ENCODE data around the gene BTN3A1.
"Not testable (repeated sequence)": the region's sequence is repeated elsewhere in the genome, so short reads cannot be mapped to it uniquely, and the experiment has no call there.

The BTN3A1 gene

DNA sequence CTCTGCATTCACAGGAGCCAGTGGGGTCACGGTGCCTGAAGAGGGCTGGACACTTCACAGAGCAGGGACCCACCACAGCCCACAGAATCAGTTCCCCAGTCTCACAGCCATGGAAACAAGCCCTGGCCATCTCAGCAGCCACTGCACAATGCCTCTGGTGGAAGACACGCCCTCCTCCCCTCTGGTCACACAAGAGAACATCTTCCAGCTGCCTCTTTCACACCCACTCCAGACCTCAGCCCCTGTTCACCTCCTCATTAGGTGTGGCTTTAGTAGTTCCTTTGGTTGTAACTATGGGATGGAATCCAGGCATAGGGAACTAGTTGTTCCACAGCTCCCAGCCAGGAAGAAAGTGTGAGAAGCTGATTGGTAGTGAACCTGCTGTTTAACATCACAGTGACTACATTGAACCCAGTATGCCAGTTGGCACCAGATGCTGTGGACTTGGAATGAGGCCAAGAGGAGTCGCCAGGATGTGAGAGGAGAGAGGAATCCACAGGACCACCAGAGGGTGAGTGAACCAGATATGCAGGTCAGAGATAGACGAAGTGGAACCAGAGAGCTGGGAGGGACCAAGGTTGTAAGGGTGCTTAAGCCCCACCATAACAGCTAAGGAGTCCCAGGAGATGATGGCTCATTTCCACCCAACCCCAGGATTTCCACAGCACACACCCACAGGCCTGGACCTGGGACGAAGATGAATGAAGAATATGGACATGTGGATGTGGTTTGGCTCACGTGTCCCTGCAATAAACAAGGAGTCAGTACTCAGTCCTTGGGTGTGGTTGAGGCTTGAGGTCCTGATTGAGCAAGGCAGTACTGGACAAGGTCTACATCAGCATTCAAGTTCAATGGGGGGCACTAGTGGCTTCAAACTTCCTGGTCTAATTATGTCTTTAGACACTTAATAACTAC is 29.4 kb downstream of the BTN3A1 start:
- no peak overlapping the region for H3K4me3 ChIP-seq (ENCODE audit: low read depth, low read length)
- DNase-seq (ENCODE audit: low read depth) = no peak
- TF ChIP-seq, protein P1, sequence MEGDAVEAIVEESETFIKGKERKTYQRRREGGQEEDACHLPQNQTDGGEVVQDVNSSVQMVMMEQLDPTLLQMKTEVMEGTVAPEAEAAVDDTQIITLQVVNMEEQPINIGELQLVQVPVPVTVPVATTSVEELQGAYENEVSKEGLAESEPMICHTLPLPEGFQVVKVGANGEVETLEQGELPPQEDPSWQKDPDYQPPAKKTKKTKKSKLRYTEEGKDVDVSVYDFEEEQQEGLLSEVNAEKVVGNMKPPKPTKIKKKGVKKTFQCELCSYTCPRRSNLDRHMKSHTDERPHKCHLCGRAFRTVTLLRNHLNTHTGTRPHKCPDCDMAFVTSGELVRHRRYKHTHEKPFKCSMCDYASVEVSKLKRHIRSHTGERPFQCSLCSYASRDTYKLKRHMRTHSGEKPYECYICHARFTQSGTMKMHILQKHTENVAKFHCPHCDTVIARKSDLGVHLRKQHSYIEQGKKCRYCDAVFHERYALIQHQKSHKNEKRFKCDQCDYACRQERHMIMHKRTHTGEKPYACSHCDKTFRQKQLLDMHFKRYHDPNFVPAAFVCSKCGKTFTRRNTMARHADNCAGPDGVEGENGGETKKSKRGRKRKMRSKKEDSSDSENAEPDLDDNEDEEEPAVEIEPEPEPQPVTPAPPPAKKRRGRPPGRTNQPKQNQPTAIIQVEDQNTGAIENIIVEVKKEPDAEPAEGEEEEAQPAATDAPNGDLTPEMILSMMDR (IDR thresholded peaks at IDR 0.05; ENCODE audit: insufficient read depth, low read depth, low read length, missing control alignments) = no peak

DNA sequence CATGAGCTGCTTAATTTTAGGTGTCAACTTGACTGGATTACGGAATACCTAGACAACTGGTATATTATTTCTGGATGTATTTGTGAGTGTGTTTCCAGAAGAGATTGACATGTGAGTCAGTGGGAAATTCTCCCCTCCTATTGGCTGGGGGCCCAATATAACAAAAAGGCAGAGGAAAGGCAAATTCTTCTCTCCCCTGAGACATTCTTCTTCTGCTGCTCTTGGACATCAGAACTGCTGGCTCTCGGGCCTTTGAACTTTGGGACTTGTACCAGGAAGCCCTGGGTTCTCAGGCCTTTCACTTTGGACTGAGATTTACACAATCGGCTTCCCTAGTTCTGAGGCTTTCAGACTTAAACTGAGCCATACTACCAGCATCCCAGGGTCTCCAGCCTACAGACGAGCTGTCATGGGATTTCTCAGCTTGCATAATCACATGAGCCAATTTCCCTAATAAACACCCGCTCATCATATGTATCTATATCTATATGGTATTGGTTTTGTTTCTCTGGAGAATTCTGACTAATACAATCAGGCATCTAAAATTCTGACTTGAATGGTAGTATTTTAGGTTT is 30.6 kb downstream of the BTN3A1 start:
- DNase-seq (ENCODE audit: low read depth) = no peak
- TF ChIP-seq, protein P1 (IDR thresholded peaks at IDR 0.05; ENCODE audit: insufficient read depth, low read depth, low read length, missing control alignments) = no peak
- H3K4me3 ChIP-seq (ENCODE audit: low read depth, low read length) = no peak overlapping the region

DNA sequence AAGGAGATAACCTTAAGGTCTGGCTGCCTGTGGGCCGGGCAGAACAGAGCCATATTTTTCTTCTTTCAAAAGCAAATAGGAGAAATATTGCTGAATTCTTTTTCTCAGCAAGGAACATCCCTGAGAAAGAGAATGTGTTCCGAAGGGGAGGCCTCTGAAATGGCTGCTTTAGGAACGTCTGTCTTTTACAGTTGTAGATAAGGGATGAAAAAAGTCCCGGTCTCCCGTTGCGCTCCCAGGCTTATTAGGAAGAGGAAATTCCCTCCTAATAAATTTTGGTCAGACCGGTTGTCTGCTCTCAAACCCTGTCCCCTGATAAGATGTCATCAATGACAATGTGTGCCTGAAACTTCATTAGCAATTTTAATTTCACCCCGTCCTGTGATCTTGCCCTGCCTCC is 31.6 kb downstream of the BTN3A1 start:
- DNase-seq (ENCODE audit: low read depth); H3K4me3 ChIP-seq (ENCODE audit: low read depth, low read length): not testable (repeated sequence)

DNA sequence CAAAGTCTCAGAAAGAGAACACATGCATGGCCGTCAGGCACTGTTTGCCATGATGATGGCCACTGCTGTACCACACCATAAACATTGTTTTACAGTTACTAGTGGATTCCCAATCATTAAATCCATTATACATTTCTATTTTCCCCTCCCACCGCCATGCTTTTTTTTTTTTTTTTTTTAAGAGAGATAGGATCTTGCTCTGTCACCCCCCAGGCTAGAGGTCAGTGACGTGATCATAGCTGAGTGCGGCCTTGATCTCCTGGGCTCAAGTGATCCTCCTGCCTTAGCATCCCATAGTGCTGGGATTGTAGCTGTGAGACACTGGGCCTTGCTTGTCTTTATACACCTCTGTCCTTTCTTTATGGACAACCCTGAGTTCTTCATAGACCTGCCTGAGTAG is 33.9 kb downstream of the BTN3A1 start:
- no peak for DNase-seq (ENCODE audit: low read depth)
- TF ChIP-seq, protein P1 (IDR thresholded peaks at IDR 0.05; ENCODE audit: insufficient read depth, low read depth, low read length, missing control alignments) = no peak
- H3K4me3 ChIP-seq (ENCODE audit: low read depth, low read length) = no peak overlapping the region

DNA sequence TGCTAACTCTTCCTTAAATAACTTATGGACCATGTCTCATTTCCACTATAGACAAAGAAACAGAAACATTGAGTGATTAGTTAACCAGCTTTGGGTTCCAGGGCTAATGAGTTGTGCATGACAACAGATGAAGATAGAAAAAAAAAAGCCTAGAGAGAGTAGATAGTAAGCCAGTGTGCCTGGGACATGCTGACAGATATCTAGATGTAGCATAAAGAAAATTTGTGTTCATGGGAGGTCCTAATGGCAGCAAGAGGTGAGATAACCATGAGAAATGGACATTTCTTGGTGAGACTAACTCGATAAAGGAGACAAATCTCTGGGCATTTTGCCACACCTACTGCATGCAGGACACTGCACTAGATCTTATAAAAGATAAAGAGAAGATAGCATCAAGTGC is 35.5 kb downstream of the BTN3A1 start:
- no peak overlapping the region for H3K4me3 ChIP-seq (ENCODE audit: low read depth, low read length)

DNA sequence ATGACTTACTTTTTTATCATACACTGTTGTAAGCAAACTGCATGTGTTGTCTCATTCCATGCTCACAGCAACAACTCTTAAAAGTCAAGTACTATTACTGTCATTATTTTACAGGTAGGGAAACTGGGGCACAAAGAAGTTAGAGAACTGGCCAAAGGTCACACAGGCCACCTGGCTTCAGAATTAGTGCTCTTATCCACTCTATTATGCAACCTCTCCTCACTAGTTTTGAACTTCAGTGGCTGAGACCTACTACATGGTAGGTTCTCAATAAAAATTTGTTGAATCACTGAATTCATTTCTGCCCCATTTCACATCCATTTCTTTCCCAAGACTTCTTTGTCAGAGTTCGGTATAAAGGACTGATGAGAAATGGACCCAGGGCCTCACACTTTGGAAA is 35.9 kb downstream of the BTN3A1 start:
- TF ChIP-seq, protein P1 (IDR thresholded peaks at IDR 0.05; ENCODE audit: insufficient read depth, low read depth, low read length, missing control alignments) = no peak
- DNase-seq (ENCODE audit: low read depth) = no peak
- no peak overlapping the region for H3K4me3 ChIP-seq (ENCODE audit: low read depth, low read length)

More for the DNA sequence above, 35.5 kb downstream of the BTN3A1 start:
- TF ChIP-seq, protein P1 (IDR thresholded peaks at IDR 0.05; ENCODE audit: insufficient read depth, low read depth, low read length, missing control alignments) = no peak
- no peak for DNase-seq (ENCODE audit: low read depth)

All from GM12865 (cell line).